Stomach (tissue), 4 donors: Measurements from ENCODE around the gene OGFR.

Source experiments
- POLR2A ChIP-seq, 4 donors: fragments of 450-650 bp; IDR thresholded peaks; one replicate each; pipeline ENCODE4 v1.6.1; 2016; ENCODE audit warnings: antibody characterized with exemption in 4 of 4, control low read depth in 2 of 4, mild to moderate bottlenecking in 1 of 4, moderate library complexity in 1 of 4
- POLR2AphosphoS5 ChIP-seq, 3 donors: sonication (generic); formaldehyde crosslinking; IDR thresholded peaks; one replicate each; pipeline ENCODE4 v1.6.1; 2016; ENCODE audit warnings: antibody characterized with exemption in 3 of 3
- TF ChIP-seq, protein P1 (sequence below), 7 experiments: fragments of 450-650 bp in 4 of 7; fragments of 200-600 bp in 3 of 7; sonication (generic) in 3 of 7; IDR thresholded peaks; one replicate each; pipeline ENCODE4 v1.5.1; 2016 to 2019; ENCODE audit warnings: antibody characterized with exemption in 7 of 7, control low read depth in 2 of 7, mild to moderate bottlenecking in 1 of 7

DNA sequence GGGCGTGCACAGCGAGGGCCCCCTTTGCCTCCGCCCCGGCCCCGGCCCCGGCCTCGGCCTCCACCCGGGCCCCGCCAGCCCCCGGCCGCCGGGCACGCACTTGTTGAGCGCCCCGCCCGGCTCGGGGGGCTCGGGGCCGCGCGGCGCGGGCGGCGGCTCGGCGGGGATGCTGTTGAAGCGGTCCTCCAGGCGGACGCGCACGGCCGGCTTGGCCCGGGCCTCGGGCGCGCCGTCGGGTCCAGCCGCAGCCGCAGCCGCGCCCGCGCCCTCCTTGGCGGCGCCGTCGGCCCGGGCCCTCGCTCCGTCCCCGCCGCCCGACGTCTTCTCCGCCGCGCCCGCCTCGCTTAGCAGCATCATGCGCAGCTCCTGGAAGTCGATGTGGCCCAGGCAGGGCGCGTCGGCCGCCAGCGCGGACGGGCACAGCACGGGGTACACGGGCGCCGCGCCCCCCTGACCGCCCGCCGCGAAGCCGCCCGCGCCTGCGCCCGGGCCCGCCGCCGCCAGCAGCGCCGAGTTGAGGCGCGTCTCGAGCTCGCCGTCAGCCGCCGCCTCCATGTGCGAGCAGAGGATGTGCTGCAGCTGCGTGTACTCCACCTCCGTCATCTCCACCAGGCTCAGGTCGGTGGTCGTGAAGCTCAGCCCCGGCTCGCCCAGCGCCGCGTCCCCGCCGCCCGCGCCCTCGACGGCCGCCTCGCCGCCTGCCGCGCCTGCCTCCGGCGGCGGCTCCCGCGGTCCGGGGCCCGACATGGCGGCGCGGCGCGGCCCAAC lies 56.5 kb downstream of the OGFR start:
- TF ChIP-seq, protein P1, sequence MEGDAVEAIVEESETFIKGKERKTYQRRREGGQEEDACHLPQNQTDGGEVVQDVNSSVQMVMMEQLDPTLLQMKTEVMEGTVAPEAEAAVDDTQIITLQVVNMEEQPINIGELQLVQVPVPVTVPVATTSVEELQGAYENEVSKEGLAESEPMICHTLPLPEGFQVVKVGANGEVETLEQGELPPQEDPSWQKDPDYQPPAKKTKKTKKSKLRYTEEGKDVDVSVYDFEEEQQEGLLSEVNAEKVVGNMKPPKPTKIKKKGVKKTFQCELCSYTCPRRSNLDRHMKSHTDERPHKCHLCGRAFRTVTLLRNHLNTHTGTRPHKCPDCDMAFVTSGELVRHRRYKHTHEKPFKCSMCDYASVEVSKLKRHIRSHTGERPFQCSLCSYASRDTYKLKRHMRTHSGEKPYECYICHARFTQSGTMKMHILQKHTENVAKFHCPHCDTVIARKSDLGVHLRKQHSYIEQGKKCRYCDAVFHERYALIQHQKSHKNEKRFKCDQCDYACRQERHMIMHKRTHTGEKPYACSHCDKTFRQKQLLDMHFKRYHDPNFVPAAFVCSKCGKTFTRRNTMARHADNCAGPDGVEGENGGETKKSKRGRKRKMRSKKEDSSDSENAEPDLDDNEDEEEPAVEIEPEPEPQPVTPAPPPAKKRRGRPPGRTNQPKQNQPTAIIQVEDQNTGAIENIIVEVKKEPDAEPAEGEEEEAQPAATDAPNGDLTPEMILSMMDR (IDR thresholded peaks at IDR 0.05) = no peak
- TF ChIP-seq POLR2A (IDR thresholded peaks at IDR 0.05) (no peak), POLR2AphosphoS5 (IDR thresholded peaks at IDR 0.05) (no peak)
